ENCODE measurements around the gene KIF3A.

The KIF3A gene

GRCh38 chr5:132774896-132775295 lies 37.5 kb upstream of the KIF3A start:
- no peaks in the 10 kb centered on the region for H3K36me3 ChIP-seq (ENCODE audit: insufficient read depth, low read length)
- H3K4me2 ChIP-seq (ENCODE audit: insufficient read depth, low read length), result peak overlapping the region; percentile 96
- peaks cover 5% of the 10 kb centered on the region for H3K27me3 ChIP-seq (ENCODE audit: insufficient read depth, low read length, poor library complexity)

GRCh38 chr5:132774406-132774805 lies 37.1 kb upstream of the KIF3A start:
- DNase-seq, result no peak
- peaks cover 2% of the 10 kb centered on the region for H3K27me3 ChIP-seq (ENCODE audit: insufficient read depth, low read length, poor library complexity)
- H3K79me2 ChIP-seq (ENCODE audit: insufficient read depth, low read length), result peaks cover 36% of the 10 kb centered on the region
- H4K20me1 ChIP-seq (ENCODE audit: insufficient read depth, low read length), result peaks cover 27% of the 10 kb centered on the region; the same call in 1 of the 2 replicates
- H2AFZ ChIP-seq (ENCODE audit: low read depth, low read length), result no peak overlapping the region
- H3K36me3 ChIP-seq (ENCODE audit: insufficient read depth, low read length), result no peaks in the 10 kb centered on the region
- no peak overlapping the region for H3K27ac ChIP-seq (ENCODE audit: low read length)
- H3K9me3 ChIP-seq (ENCODE audit: insufficient read depth, low read length, severe bottlenecking), result no peaks in the 10 kb centered on the region
- H3K4me2 ChIP-seq (ENCODE audit: insufficient read depth, low read length), result no peak overlapping the region
- no peak overlapping the region for H3K9ac ChIP-seq (ENCODE audit: low read depth, low read length)
- no peak overlapping the region for H3K4me3 ChIP-seq (ENCODE audit: low read depth in 1 of 2, low read length in 2 of 2)
- no peak for ATAC-seq (ENCODE audit: insufficient read depth, low read depth)
- H3K4me1 ChIP-seq (ENCODE audit: insufficient read depth, low read length), result peaks cover 29% of the 10 kb centered on the region
- TF ChIP-seq CTCF (IDR thresholded peaks at IDR 0.05; ENCODE audit: borderline replicate concordance, extremely low read depth, low read length, poor library complexity, severe bottlenecking) (no peak), EZH2 (IDR thresholded peaks at IDR 0.05; ENCODE audit: borderline replicate concordance, low read depth, low read length, severe bottlenecking) (no peak)

More at GRCh38 chr5:132774896-132775295, 37.5 kb upstream of the KIF3A start:
- no peaks in the 10 kb centered on the region for H3K9me3 ChIP-seq (ENCODE audit: insufficient read depth, low read length, severe bottlenecking)
- H3K4me3 ChIP-seq (ENCODE audit: low read depth in 1 of 2, low read length in 2 of 2), result no peak overlapping the region
- DNase-seq (no peak), ATAC-seq (ENCODE audit: insufficient read depth, low read depth) (no peak)
- no peak overlapping the region for H3K27ac ChIP-seq (ENCODE audit: low read length)
- peaks cover 34% of the 10 kb centered on the region for H3K79me2 ChIP-seq (ENCODE audit: insufficient read depth, low read length)
- no peak overlapping the region for H3K9ac ChIP-seq (ENCODE audit: low read depth, low read length)
- H4K20me1 ChIP-seq (ENCODE audit: insufficient read depth, low read length), result peaks cover 24% of the 10 kb centered on the region; the same call in 1 of the 2 replicates
- TF ChIP-seq CTCF (IDR thresholded peaks at IDR 0.05; ENCODE audit: borderline replicate concordance, extremely low read depth, low read length, poor library complexity, severe bottlenecking) (no peak), EZH2 (IDR thresholded peaks at IDR 0.05; ENCODE audit: borderline replicate concordance, low read depth, low read length, severe bottlenecking) (no peak)
- H2AFZ ChIP-seq (ENCODE audit: low read depth, low read length), result no peak overlapping the region
- peaks cover 29% of the 10 kb centered on the region for H3K4me1 ChIP-seq (ENCODE audit: insufficient read depth, low read length)

GRCh38 chr5:132773601-132774355 lies 36.4 kb upstream of the KIF3A start:
- no peak overlapping the region for H3K9ac ChIP-seq (ENCODE audit: low read depth, low read length)
- ATAC-seq (ENCODE audit: insufficient read depth, low read depth) (no peak), DNase-seq (no peak)
- H4K20me1 ChIP-seq (ENCODE audit: insufficient read depth, low read length), result peaks cover 32% of the 10 kb centered on the region; the same call in 1 of the 2 replicates
- H3K4me2 ChIP-seq (ENCODE audit: insufficient read depth, low read length), result no peak overlapping the region
- H3K9me3 ChIP-seq (ENCODE audit: insufficient read depth, low read length, severe bottlenecking), result no peaks in the 10 kb centered on the region
- TF ChIP-seq EZH2 (IDR thresholded peaks at IDR 0.05; ENCODE audit: borderline replicate concordance, low read depth, low read length, severe bottlenecking) (no peak), CTCF (IDR thresholded peaks at IDR 0.05; ENCODE audit: borderline replicate concordance, extremely low read depth, low read length, poor library complexity, severe bottlenecking) (no peak)
- H2AFZ ChIP-seq (ENCODE audit: low read depth, low read length), result no peak overlapping the region
- H3K36me3 ChIP-seq (ENCODE audit: insufficient read depth, low read length), result no peaks in the 10 kb centered on the region
- peaks cover 38% of the 10 kb centered on the region for H3K79me2 ChIP-seq (ENCODE audit: insufficient read depth, low read length)
- peaks cover 29% of the 10 kb centered on the region for H3K4me1 ChIP-seq (ENCODE audit: insufficient read depth, low read length)
- no peak overlapping the region for H3K27ac ChIP-seq (ENCODE audit: low read length)
- no peak overlapping the region for H3K4me3 ChIP-seq (ENCODE audit: low read depth in 1 of 2, low read length in 2 of 2)
- peaks cover 2% of the 10 kb centered on the region for H3K27me3 ChIP-seq (ENCODE audit: insufficient read depth, low read length, poor library complexity)
